NCI-H526 treated with DMSO at 0.1 percent for 48 hours (cell line): ENCODE measurements around the gene AHRR.
"Not testable (repeated sequence)": the region's sequence is repeated elsewhere in the genome, so short reads cannot be mapped to it uniquely, and the experiment has no call there.

Source experiments
- DNase-seq: peaks from one replicate; lab custom pipeline; 2025; lab: John Stamatoyannopoulos, UW

Gene AHRR

GRCh38 chr5:367358-368130, 46.0 kb downstream of the AHRR start:
- no peak for DNase-seq

- DNase-seq: no peak
These were observed 46.9 kb downstream of the AHRR start for GRCh38 chr5:368183-369084.

GRCh38 chr5:369151-369868, 47.8 kb downstream of the AHRR start:
- DNase-seq: no peak

- DNase-seq: not testable (repeated sequence)
These were observed 48.3 kb downstream of the AHRR start for GRCh38 chr5:369869-370236.

GRCh38 chr5:370311-370958, 48.9 kb downstream of the AHRR start:
- no peak for DNase-seq

GRCh38 chr5:370959-371810, 49.7 kb downstream of the AHRR start:
- DNase-seq: no peak

GRCh38 chr5:371811-372555, 50.5 kb downstream of the AHRR start:
- no peak for DNase-seq

- no peak for DNase-seq
These were observed 51.1 kb downstream of the AHRR start for GRCh38 chr5:372556-372995.

- DNase-seq: no peak
These were observed 51.6 kb downstream of the AHRR start for GRCh38 chr5:372996-373709.

- no peak for DNase-seq
These were observed 52.4 kb downstream of the AHRR start for GRCh38 chr5:373710-374602.

GRCh38 chr5:374631-375335, 53.3 kb downstream of the AHRR start:
- DNase-seq: no peak

- DNase-seq: no peak
These were observed 53.9 kb downstream of the AHRR start for GRCh38 chr5:375336-375920.

GRCh38 chr5:375921-376798, 54.6 kb downstream of the AHRR start:
- DNase-seq: no peak

GRCh38 chr5:376799-377325, 55.3 kb downstream of the AHRR start:
- no peak for DNase-seq

- no peak for DNase-seq
These were observed 55.9 kb downstream of the AHRR start for GRCh38 chr5:377326-377981.
